ENCODE data around the gene SYDE2. TPM values are rescaled to one million over a fixed set of nuclear protein-coding genes. Genes with fewer than 3 reads are reported as not detected.

Gene SYDE2
- total and polyA plus RNA-seq, 9 of the 15 experiments (the other 6 are each of a cell fraction or from before 2014, with no cell fraction given), result 0.39 to 8.7 (median 4.5) TPM

DNA sequence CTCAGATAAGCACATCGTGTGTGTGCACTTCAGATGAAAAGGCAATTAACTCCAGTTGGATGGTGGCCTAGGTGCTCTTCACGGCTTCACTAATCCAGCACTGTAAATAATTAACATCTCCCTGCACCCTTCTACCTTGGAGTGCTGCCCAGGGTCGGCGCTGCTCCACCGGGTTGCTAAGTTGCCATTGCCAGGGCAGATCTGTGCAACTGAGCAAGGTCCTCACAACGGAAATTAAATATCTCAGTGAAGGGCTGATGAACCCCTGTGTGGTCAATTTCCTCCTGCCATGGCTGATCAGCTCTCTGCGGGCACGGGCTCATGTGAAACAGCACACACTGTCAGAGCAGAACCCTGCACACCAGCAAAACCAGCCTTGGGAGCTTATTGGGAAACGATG lies 63.2 kb downstream of the SYDE2 start:
- in situ Hi-C loops (cut with MboI), result no loop called here
- BruUV-seq (replicated peaks), result no TSS peak
- ATAC-seq, result no peak
- Histone ChIP-seq H3K27ac (ENCODE audit: extremely low read depth, low read depth, low read length) (no peak overlapping the region), H3K79me2 (ENCODE audit: control insufficient read depth, insufficient read depth, low read length) (no peaks in the 10 kb centered on the region), H4K20me1 (replicated peaks; ENCODE audit: control insufficient read depth, insufficient read depth, low read length) (no peaks in the 10 kb centered on the region; the same call in 1 of the 2 replicates), H3K27me3 (ENCODE audit: control insufficient read depth in 2 of 2, insufficient read depth in 2 of 2, low read length in 2 of 2) (peaks cover 0 to 6% of the 10 kb centered on the region in 2 experiments; a peak in 3 of 5 replicates), H3K9me3 (replicated peaks; ENCODE audit: control insufficient read depth, insufficient read depth, low read depth, low read length) (no peaks in the 10 kb centered on the region), H3K4me2 (ENCODE audit: insufficient read depth, low read length) (no peak overlapping the region), H2AFZ (ENCODE audit: low read depth, low read length) (no peak overlapping the region), H3K9me1 (ENCODE audit: control insufficient read depth, insufficient read depth, low read length) (no peaks in the 10 kb centered on the region), H3K4me1 (replicated peaks in 1 of 2; ENCODE audit: control insufficient read depth in 2 of 2, insufficient read depth in 2 of 2, low read length in 2 of 2) (no peaks in the 10 kb centered on the region), H3K9ac (ENCODE audit: insufficient read depth in 1 of 2, low read depth in 2 of 2, low read length in 2 of 2) (no peak overlapping the region), H3K36me3 (ENCODE audit: control insufficient read depth, insufficient read depth, low read length) (no peaks in the 10 kb centered on the region), H3K4me3 (no peak overlapping the region)
- ChIA-PET POLR2A (no interaction called here), CTCF (ENCODE audit: low intra/inter-chr PET ratio) (no interaction called here)
- intact Hi-C loops (cut with micrococcal nuclease), result no loop called here
- no peak for FAIRE-seq
- 9% methylated on average over 9 of the region's 9 CpGs for WGBS (ENCODE audit: insufficient coverage, low coverage, missing lambda C conversion rate)
- no peak for DNase-seq (ENCODE audit: extremely low read depth in 1 of 4, low spot score in 3 of 4)
- TF ChIP-seq ZNF589 (CRISPR knock-in tag; IDR thresholded peaks at IDR 0.05; ENCODE audit: low read depth) (no peak), SMARCB1 (IDR thresholded peaks at IDR 0.05; ENCODE audit: insufficient read length, low read depth) (no peak), PHB2 (IDR thresholded peaks at IDR 0.05; ENCODE audit: low read depth) (no peak), YBX1 (IDR thresholded peaks at IDR 0.05) (no peak), ZNF311 (CRISPR knock-in tag; IDR thresholded peaks at IDR 0.05) (no peak), SIN3A (IDR thresholded peaks at IDR 0.05; ENCODE audit: borderline replicate concordance in 2 of 2, control insufficient read depth in 1 of 2, low read depth in 2 of 2, low read length in 2 of 2) (no peak), NCOA2 (IDR thresholded peaks at IDR 0.05; ENCODE audit: partially characterized antibody in 2 of 2) (no peak), JUND (IDR thresholded peaks at IDR 0.05; ENCODE audit: borderline replicate concordance, low read depth, low read length) (no peak), JUND (tag; IDR thresholded peaks at IDR 0.05; ENCODE audit: borderline replicate concordance, low read depth, low read length) (no peak), ZNF436 (CRISPR knock-in tag; IDR thresholded peaks at IDR 0.05) (no peak), ILK (tag; IDR thresholded peaks at IDR 0.05; ENCODE audit: borderline replicate concordance, low read depth) (no peak), ZBTB8A (IDR thresholded peaks at IDR 0.05; ENCODE audit: partially characterized antibody) (no peak), NRF1 (conservative IDR thresholded peaks at IDR 0.05 in 1 of 2, IDR thresholded peaks at IDR 0.05 in 1 of 2) (no peak), ZNF239 (CRISPR knock-in tag; IDR thresholded peaks at IDR 0.05) (no peak), BACH1 (tag; IDR thresholded peaks at IDR 0.05) (no peak), CCAR2 (IDR thresholded peaks at IDR 0.05; ENCODE audit: low read depth, low read length) (no peak), MEF2A (IDR thresholded peaks at IDR 0.05; ENCODE audit: control insufficient read depth, low read depth, low read length) (no peak)
